ENCODE data around the gene SPNS2.

- TF ChIP-seq CTCF (conservative IDR thresholded peaks at IDR 0.05 in 1 of 2, IDR thresholded peaks at IDR 0.05 in 1 of 2; ENCODE audit: extremely low read depth in 1 of 2, insufficient read depth in 1 of 2, low read depth in 1 of 2, low read length in 2 of 2) (no peak), EZH2 (IDR thresholded peaks at IDR 0.05; ENCODE audit: borderline replicate concordance, low read length) (no peak)
Measured at GRCh38 chr17:4490109-4490591, 8.5 kb upstream of the SPNS2 start.

Measured in mammary epithelial cell (primary cell).